ENCODE measurements around the gene ESR2.
A peak's percentile ranks its signal among the peaks of the same experiment; 100 is the strongest.
"Not testable (repeated sequence)": the region's sequence is repeated elsewhere in the genome, so short reads cannot be mapped to it uniquely, and the experiment has no call there.

ESR2 gene

DNA sequence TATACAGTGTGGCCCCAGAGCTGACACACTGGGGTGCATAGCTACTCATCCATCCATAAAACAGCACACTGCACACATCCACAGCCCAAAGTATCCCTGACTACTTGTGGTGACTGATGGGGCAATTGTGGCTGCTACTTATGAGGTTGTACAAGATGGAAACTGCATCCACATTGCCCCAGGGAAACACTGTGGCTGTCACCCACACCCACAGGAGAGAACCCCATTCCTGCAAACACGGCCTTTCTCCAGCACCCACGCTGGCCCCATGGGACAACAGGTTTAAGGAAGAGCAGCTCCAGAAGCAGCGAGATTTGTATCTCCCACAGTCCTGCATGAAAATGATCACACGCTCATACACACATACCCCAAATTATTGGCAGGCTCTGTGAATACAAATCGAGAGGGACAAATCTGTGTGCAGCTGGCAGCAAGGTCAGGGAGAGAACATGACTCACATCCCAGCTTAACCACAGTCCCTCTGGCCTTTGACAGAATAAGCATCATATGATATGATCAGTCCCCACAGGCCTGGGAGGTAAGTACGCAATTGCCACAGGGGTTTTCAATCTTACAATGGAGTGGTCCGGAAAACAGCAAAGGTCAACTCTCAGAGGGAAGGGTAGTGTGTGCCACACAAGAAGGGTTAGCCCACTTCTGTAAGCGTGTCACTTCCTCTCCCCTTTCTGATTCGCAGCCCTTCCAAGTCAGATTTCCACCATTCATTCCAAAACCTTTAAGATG, 61.9 kb downstream of the ESR2 start:
- H3K4me3 ChIP-seq (ENCODE audit: low read length), result no peak overlapping the region
- no peak for DNase-seq (ENCODE audit: low read depth, low spot score)

DNA sequence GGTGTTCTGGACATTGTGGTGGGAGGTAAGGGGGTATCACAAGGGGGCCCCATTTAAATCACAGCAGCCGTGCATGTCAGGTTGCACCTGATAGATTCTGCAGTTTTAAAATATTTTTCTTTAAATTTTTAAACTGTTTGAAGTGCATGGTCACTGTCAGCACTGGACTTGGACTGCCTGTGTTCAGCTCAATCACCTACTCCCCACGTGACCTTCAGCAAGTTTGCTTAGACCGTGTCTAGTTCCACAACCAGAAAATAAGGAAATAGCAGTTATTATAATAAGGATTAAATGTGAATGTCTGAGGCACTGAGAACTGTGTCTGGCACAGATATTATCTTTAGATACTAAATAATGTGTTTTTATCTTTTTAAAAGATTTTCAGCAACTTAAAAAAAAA, 64.7 kb downstream of the ESR2 start:
- DNase-seq (ENCODE audit: low read depth, low spot score), result no peak
- no peak overlapping the region for H3K4me3 ChIP-seq (ENCODE audit: low read length)

DNA sequence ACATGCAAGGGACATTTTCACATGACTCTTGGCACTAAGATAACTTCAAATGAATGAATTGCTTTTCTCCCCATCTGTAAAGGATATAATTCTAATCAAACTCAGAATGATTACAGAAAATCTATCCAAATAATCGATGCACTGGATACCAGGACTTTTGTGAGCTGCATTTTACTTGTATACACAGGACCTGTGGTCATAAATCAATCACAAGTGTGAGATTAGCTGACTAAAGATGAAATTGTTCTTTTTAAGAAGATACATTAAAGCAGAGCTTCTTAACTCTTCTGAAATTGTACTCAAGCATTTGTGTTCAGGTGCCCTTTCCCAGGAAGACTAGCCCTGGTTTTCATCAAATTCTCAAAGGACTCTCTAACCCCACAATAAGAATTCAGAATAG, 66.3 kb downstream of the ESR2 start:
- DNase-seq (ENCODE audit: low read depth, low spot score), result no peak
- no peak overlapping the region for H3K4me3 ChIP-seq (ENCODE audit: low read length)

DNA sequence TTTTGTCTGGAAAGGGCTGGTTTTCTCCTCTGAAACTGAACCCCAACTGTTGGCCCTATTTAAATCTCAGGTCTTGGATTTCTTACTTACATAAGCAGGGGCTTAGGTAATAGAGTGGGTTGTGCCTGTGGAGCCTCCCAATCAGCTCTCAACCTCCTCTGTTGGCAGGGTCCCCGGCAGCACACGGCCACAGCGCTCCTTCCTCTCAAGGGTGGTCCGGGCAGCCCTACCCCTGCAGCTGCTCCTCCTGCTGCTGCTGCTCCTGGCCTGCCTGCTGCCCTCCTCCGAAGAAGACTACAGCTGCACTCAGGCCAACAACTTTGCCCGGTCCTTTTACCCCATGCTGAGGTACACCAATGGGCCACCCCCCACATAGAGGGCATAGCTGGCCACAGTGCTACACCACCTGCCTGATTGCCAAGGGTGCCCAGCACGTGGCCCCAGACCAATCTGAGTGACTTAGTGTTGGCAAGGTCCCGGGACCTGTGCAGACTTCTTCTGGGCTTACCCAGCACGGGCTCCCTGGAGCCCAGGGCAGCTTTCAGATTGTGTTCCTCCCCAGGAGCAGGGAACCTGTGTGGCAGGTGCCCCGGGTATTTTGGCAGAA, 68.9 kb downstream of the ESR2 start:
- H3K4me3 ChIP-seq (ENCODE audit: low read length), result no peak overlapping the region
- no peak for DNase-seq (ENCODE audit: low read depth, low spot score)

DNA sequence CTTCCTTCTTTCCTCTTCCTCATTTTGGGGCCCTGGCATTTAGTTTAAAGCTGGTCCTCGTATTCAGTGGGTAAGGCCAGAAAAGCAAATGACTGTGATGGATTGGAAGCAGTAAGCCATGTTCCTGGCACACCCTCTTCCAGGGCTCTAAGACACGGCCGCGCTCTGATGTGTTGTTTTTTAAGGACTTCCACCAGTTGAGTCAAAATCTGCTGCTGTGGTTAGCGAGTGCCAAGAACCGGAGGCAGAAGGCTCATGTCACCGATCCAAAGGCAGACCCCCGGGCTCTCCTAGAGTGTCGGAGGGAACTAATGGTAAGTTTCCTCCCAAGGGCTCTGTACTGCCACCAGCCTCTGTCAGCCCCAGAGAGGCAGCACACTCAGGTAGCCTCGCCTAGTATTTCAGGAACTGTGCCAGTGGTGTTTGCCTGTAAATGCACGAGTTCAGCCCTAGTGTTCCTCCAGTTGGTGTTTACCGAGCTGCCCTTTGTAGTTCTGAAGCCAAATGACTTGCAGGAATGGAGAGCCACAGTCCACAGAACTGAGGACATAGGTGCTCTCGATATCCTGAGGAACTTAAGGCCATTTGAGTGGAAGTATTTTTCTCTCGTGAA, 72.7 kb downstream of the ESR2 start:
- no peak for DNase-seq (ENCODE audit: low read depth, low spot score)
- no peak overlapping the region for H3K4me3 ChIP-seq (ENCODE audit: low read length)

DNA sequence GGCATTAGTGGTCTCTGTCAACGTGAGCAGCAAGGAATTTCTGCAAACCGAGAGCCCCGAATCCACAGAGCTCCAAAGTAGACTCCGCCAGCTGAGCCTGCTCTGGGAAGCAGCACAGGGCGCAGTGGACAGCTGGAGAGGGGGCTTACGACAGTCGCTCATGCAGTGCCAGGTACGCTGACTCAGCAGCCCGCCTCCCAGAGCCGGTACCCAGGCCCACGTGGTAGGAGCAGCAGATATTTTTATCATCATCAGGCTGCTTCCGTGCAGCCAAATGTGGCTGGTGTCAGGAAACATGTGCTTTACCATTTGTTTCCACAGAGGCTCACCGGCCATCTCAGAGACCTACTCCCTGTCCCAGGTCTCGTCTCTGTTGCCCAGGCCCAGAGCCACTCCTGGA, 73.7 kb downstream of the ESR2 start:
- H3K4me3 ChIP-seq (ENCODE audit: low read length), result no peak overlapping the region
- no peak for DNase-seq (ENCODE audit: low read depth, low spot score)

DNA sequence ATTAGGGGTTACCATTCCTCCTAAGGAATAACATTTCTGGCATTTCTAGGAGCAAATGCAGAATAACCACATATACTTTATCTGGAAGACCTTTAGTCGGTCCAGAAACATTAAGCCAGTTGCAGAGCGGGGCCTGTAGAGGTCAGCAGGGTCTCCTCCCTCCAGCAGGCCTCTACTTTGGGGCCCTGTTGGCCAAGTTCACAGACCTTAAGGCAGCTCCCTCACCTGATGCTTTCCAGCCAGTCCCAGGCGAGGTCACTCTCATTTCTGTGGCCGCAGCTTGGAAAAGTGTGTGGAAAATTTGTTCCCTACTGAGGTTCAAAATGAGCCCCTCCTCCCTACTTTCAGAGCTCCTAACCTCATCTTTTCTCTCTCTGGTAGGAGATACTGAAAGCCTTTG, 74.1 kb downstream of the ESR2 start:
- DNase-seq (ENCODE audit: low read depth, low spot score), result no peak
- H3K4me3 ChIP-seq (ENCODE audit: low read length), result no peak overlapping the region

DNA sequence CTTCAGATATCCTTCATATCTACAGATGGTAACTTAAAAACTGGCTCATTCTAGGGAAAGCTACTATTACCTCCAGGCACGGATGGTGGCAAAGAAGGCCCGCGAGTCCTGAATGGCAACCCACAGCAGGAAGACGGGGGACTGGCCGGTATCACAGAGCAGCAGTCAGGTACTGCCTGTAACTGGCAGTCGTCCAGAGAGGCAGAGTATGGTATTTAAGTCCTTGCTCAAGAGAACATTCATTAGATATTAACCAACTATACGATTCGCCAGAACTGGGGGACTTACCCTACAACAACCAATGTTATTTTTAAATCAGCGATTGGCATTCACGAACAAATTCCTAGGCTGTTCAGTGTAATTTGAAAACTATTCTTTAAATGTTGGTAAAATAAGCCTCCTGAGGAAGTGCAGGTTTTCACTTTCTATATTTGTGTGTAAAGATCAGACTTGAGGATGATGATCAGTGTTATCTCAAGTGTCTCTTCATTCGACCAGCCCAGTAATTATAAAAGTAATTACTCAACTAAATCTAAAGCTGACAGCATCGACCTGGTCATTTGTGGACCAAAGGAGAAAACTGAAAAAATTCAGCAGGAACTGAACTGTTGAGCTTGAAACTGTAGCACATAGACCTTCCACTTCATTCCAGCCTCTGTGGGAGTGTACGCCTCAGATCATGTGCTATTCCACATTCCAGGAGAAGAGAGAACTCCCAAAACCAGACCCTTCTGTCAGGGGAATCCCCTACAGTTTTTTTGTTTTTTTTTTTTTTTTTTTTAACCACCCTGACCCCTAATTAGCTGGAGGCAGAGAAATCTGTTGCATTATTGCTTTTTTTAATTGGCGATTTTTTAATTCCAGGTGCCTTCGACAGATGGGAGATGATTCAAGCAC, 75.6 kb downstream of the ESR2 start:
- no peak for DNase-seq (ENCODE audit: low read depth, low spot score)
- no peak overlapping the region for H3K4me3 ChIP-seq (ENCODE audit: low read length)

DNA sequence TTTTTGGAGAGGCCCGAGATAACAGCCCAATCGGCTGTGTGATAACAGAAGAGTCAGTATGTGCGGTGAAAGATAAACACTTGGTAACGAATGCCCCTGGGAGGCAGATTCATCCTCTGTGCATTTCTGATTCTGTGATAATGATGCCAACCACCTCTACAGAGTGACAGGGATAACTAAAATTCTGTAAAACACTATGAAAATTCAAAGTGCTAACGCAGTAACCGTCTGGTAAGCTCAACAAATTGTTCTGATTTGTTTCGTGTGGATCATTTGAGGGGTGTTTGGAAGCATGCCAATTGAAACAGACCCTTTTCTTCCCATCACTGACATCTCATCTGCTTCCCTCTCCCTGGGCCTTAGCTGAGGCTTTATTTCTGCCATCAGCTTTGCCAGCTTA, 76.3 kb downstream of the ESR2 start:
- H3K4me3 ChIP-seq (ENCODE audit: low read length), result no peak overlapping the region
- DNase-seq (ENCODE audit: low read depth, low spot score), result no peak

DNA sequence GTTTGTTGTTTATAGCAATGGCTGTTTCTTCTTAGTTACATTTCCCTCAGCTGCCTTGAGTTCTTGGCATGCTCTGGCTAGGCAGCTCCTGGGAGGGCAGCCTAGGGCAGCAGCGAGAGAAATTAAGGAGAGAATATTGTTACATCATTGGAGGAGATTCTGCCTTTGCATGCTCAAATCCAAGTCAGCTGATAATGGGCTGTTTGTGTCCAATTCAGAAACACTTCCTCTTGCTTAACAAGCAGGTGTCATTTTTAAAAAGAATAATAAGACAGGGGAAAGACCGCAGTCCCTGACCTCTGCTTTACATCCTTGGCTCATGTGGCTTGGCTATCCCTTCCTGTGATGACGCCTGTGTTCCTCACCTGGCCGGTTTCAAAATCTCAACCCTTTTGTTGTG, 76.9 kb downstream of the ESR2 start:
- no peak for DNase-seq (ENCODE audit: low read depth, low spot score)
- no peak overlapping the region for H3K4me3 ChIP-seq (ENCODE audit: low read length)

DNA sequence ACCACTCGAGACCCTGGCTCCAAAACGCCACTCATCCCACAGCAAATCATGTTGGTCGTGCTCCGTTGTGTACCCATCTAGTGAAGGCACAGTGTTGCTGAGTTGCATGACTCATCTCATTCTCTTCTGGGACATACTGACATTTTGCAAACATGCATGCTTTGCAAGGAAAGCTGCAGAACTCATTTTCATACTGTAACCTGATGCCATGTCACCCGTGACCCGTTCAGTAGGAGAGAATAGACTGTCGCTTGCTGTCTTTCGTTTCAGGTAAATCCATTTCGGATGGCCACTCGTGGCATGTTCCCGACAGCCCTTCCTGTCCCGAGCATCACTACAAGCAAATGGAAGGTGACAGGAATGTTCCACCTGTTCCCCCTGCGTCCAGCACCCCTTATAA, 78.2 kb downstream of the ESR2 start:
- no peak overlapping the region for H3K4me3 ChIP-seq (ENCODE audit: low read length)
- DNase-seq (ENCODE audit: low read depth, low spot score), result no peak

DNA sequence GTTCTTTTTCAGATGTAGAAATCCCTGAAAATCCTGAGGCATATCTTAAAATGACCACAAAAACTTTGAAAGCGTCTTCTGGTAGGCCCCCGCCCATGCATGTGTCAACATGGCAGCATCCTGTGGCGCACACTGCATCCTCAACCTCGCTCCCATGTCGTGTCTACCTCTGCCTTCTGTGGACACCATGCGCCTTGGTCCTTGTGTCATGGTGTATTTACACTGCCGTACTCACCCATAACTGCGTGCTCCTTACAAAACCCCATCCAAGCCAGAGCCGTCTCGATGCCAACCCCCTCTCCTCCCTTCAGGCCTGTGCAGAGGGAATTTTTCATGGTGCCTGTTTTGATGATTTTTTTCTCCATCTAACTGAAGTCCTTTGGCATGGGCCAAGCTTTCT, 78.9 kb downstream of the ESR2 start:
- no peak for DNase-seq (ENCODE audit: low read depth, low spot score)
- no peak overlapping the region for H3K4me3 ChIP-seq (ENCODE audit: low read length)

DNA sequence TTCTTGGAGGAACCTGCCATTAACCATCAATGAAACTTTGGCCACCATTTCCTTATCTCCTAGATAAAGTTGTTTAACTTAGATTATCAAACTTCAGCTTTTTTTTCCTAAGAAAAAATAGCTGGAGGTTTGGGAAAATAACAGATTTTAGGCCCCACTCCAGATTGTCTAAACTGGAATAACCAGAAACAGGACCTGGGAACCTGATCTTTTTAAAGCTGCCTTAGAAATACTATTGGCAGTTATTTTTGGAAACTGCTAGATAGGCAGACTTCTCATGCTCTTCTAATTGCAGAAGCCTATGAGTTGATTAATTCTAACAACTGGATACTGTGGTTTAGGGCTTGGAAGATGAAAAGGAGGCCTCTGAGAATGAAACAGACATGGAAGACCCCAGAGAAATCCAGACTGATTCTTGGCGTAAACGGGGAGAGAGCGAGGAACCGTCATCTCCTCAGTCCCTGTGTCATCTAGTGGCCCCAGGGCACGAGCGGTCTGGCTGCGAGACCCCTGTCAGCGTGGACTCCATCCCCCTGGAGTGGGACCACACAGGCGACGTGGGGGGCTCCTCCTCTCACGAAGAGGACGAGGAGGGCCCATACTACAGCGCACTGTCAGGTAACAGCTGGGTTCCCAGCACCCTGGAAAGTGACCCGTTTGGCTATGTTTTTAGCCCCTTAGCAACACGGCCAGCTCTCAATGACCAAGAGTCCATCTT, 80.2 kb downstream of the ESR2 start:
- no peak overlapping the region for H3K4me3 ChIP-seq (ENCODE audit: low read length)
- DNase-seq (ENCODE audit: low read depth, low spot score), result no peak

DNA sequence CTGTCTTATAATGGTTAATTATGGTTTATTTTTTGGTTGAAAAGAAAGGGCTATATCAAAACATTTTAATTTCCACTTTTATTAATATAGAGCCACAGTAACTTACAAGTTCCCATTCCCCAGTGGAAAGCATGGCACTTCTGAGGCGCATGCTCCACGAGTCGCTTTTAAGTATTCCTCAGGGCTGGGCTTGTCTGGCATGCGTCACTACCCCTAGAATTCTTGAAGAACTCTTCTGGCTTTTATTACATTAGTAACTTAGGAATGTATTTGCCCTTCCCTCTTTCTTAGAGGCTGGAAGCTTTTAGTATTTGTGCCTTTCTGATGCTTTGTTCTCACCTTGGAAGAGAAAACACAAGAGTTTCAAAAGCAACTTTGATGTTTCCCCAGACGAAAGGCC, 81.1 kb downstream of the ESR2 start:
- no peak overlapping the region for H3K4me3 ChIP-seq (ENCODE audit: low read length)
- no peak for DNase-seq (ENCODE audit: low read depth, low spot score)

DNA sequence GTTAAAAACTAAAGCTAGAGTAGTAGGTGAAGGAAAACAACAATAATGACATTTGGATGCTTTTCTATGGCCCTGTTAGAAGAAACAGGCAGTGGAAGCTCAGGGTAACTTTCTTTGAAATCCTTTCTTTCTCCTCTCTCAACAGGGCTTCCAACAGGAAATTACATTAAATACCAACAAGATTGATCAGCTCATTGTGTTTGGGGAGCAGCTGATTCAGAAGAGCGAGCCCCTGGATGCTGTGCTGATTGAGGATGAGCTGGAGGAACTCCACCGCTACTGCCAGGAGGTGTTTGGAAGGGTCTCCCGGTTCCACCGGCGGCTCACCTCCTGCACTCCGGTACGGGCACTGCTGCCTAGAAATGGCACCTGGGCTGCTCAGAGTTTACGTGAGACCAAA, 81.5 kb downstream of the ESR2 start:
- DNase-seq (ENCODE audit: low read depth, low spot score), result no peak

DNA sequence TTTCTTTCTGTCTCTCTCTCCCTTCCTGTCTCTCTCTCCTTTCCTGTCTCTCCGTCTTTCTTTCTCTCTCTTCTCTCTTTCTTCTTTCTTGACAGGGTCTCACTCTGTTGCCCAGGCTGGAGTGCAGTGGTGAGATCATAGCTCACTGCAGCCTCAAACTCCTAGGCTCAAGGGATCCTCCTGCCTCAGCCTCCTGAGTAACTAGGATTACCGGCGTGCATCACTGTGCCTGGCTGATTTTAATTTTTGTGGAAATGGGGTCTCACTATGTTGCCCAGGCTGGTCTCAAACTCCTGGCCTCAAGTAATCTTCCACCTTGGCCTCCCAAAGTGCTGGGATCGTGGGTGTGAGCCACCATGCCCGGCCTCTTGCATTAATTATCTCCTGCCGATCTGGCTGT, 83.3 kb downstream of the ESR2 start:
- not testable (repeated sequence) for DNase-seq (ENCODE audit: low read depth, low spot score); H3K4me3 ChIP-seq (ENCODE audit: low read length)

More for the DNA sequence above, 81.5 kb downstream of the ESR2 start:
- no peak overlapping the region for H3K4me3 ChIP-seq (ENCODE audit: low read length)

DNA sequence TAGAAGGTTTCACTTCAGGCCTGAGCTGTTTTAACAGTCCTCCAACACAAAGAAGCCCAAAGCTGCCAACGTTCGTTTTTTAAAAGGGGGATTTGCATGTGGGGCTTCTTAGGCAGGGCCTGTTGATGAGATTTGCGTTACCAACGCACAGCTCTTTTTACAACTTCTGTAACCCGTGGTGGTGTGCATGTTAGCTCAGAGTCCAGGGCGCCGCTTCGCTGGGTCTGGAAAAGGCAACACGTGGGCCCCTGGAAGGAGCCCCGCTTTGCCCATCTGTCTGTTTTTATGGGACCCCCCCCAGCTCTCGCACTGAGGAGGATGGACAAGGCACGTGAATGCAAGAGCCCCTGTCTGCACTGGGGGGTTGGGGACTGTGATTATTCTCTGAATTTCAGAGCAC, 84.0 kb downstream of the ESR2 start:
- DNase-seq (ENCODE audit: low read depth, low spot score), result no peak
- no peak overlapping the region for H3K4me3 ChIP-seq (ENCODE audit: low read length)

DNA sequence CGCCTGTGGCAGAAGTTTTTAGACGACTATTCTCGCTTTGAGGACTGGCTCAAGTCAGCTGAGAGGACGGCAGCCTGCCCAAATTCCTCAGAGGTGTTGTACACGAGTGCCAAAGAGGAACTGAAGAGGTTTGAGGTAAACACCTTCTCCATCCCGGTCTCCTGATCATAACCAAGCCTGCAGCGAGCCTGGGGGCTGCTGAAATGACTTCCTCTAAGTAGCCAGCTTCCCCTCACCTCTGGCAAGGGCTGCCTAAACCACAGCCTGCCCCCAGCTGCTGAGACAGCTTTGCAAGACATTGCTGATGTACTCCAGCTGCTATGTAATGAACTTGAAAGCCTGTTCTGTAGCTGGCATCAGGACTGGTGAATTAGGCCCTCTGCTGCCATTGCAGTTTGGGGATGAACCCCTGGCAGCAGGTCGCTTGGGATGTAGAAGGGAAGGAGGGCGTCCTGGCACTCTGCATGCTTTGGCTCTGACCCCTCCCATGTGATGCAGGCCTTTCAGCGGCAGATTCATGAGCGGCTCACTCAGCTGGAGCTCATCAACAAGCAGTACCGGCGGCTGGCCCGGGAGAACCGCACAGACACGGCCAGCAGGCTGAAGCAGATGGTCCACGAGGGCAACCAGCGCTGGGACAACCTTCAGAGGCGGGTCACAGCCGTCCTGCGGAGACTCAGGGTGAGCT, 84.6 kb downstream of the ESR2 start:
- DNase-seq (ENCODE audit: low read depth, low spot score), result peak; percentile 30
- no peak overlapping the region for H3K4me3 ChIP-seq (ENCODE audit: low read length)

DNA sequence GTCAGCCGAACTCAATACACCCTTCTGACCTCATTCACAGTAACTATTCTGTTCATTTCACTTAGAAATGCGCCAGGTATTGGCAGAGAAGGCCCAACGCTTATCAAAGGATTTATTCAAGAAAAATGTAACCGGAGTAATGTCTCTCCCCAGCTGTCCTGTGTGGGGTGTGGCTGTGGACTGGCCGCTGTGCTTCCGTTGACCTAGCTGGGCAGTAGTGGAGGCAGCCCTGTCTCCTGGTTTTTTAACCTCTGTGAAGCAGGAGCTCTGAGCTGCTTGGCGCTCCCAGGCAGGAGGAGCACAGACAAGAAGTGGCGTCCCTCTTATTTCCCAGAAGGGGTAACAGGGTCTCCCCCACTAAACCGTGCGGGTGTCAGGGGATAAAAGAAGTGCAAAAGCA, 85.2 kb downstream of the ESR2 start:
- no peak for DNase-seq (ENCODE audit: low read depth, low spot score)
- no peak overlapping the region for H3K4me3 ChIP-seq (ENCODE audit: low read length)

Data from Jurkat, Clone E6-1 (cell line).